Activated CD8-positive, alpha-beta memory T cell treated with anti-CD3 and anti-CD28 coated beads for 48 hours (primary cell): ENCODE measurements around the gene KLF8.

Experiments
- DNase-seq, 3 experiments: peaks; one replicate each; pipeline ENCODE4 v3.0.0-alpha.2; 2020; ENCODE audit warnings: low read depth in 2 of 3, low spot score in 2 of 3

The KLF8 gene

GRCh38 chrX:56308726-56309125 lies 76.6 kb downstream of the KLF8 start:
- no peak for DNase-seq

GRCh38 chrX:56309881-56310280 lies 77.7 kb downstream of the KLF8 start:
- DNase-seq = no peak

DNA sequence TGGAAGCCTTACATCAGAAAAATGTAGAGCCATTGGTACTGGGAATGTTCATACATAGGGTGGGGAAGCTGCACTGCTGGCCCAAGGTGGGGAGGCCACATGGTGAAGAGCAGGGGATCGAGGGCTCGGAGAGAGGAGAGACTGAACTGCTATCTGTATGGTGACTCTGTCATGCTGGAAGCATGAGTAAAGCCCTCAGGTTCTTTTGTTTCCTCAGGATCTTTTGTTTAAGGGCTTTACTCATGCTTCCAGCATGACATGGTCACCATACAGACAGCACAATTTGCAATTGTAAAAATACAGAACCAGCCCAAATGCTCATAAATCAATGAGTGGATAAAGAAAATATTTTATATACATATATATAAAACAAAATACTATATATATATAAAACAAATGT lies 78.4 kb downstream of the KLF8 start:
- DNase-seq = no peak

DNA sequence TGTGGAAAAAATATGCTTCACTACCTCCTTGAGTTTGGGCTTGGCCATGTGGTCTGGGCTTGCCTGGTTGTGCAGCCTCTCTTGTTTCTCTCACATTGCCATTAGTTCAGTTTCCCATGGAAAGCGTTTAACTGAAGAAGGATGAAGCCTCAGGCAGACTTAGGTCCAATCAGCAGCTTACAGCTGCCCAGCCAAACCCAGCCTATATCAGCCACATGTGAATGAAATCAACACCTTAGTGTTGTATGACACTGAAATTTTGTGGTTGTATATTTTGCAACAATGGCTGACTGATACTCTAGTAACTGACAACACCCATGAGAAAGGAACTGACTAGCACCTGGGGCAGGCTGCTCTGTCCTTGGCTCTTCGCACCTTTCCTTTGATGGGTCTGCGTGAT lies 81.2 kb downstream of the KLF8 start:
- DNase-seq = no peak

DNA sequence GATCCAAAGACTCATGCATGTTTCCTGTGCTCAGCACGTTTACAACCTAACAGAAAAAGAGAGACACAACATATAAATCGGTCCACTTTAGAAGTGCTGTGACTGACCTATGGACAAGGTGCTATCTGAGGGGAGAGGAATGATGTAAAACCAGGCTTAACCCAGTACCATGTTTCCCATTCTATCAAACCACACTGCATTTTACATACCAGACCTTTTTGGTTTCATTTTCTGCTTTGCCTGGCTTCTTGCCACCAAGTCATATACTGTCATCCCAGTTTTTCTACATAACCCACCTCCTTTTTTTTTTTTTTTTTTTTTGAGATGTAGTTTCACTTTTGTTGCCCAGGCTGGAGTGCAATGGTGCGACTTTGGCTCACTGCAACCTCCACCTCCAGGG lies 82.2 kb downstream of the KLF8 start:
- no peak for DNase-seq

- DNase-seq = no peak
These were observed 85.9 kb downstream of the KLF8 start for GRCh38 chrX:56318076-56318475.

- no peak for DNase-seq
These were observed 87.0 kb downstream of the KLF8 start for GRCh38 chrX:56319165-56319564.
